ENCODE measurements around the gene ANKS1B.

ANKS1B gene

DNA sequence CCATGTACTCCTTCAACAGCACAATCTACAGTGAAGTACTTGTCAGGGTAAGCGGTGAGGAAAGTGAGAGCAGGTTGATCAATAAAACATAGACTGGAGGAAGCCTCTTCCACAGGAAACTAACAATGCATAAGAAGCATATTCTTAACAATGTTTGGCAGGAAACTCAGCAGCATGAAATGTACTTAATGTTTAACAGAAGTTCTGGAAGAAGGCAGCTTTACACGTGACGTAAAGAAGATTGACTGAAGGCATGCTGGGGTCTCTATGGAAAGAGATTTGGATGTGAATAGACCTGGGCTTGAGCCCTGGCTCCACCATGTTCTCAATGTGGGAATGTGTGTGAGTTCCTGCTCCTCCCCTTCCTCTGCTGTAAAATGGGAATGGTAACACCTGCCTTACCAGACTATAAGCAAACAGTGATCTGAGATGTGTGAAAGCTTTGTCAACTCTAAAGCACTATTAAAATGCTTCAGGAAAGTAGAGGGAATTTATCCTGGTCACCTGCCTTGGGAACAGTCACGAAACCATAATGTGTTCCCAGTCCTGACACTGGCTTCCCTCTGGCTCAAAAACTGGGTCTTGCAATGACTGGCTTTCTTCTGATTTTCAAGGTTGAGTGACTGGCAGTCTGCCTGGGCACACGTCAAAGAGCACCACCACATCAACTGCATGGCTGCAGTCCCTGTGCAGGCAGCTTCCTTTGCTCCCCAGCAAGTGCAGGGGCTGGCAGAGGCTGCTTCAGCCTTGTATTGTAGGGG is 955.0 kb downstream of the ANKS1B start:
- TF ChIP-seq, protein P1, sequence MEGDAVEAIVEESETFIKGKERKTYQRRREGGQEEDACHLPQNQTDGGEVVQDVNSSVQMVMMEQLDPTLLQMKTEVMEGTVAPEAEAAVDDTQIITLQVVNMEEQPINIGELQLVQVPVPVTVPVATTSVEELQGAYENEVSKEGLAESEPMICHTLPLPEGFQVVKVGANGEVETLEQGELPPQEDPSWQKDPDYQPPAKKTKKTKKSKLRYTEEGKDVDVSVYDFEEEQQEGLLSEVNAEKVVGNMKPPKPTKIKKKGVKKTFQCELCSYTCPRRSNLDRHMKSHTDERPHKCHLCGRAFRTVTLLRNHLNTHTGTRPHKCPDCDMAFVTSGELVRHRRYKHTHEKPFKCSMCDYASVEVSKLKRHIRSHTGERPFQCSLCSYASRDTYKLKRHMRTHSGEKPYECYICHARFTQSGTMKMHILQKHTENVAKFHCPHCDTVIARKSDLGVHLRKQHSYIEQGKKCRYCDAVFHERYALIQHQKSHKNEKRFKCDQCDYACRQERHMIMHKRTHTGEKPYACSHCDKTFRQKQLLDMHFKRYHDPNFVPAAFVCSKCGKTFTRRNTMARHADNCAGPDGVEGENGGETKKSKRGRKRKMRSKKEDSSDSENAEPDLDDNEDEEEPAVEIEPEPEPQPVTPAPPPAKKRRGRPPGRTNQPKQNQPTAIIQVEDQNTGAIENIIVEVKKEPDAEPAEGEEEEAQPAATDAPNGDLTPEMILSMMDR (conservative IDR thresholded peaks at IDR 0.05; ENCODE audit: low read depth, low read length): no peak
- no peak for DNase-seq (ENCODE audit: low read depth)
- H3K4me3 ChIP-seq (ENCODE audit: low read depth, low read length): no peak overlapping the region

DNA sequence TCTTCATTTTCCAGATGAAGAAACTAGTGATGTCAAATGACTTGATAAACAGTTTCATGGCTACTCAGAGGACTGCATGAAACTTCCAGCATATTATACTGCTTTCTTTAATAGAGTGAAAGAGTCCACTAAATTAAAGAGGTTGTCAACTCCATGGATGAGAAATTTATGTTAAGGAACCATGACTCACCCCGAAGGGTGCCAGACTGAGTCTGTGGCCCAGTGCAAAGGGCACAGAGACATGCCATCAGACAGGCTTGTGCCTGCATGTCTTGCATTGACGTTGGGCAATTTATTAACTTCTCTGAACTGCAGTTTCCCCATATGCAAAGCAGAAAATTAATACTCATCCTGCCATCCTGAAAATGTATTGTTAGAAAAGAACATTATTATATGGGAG is 957.3 kb downstream of the ANKS1B start:
- H3K4me3 ChIP-seq (ENCODE audit: low read depth, low read length): no peak overlapping the region
- TF ChIP-seq, protein P1 (conservative IDR thresholded peaks at IDR 0.05; ENCODE audit: low read depth, low read length): no peak

DNA sequence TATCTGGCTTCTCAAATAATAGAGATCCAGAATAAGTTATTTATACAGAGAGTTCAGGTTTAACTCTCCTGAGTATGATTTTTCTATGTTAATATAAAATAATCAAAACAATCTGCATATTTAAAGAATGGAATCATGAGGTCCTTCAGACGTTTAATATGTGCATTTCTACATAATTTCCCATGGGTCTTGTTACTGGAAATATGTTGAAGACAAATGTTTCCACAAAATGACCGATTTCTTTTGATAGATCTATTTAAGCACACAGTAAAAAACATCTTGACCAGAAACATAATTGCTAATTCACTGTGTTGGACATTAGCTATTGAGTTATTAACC is 957.7 kb downstream of the ANKS1B start:
- TF ChIP-seq, protein P1 (conservative IDR thresholded peaks at IDR 0.05; ENCODE audit: low read depth, low read length): no peak
- no peak overlapping the region for H3K4me3 ChIP-seq (ENCODE audit: low read depth, low read length)

More for the DNA sequence above, 957.3 kb downstream of the ANKS1B start:
- no peak for DNase-seq (ENCODE audit: low read depth)

DNA sequence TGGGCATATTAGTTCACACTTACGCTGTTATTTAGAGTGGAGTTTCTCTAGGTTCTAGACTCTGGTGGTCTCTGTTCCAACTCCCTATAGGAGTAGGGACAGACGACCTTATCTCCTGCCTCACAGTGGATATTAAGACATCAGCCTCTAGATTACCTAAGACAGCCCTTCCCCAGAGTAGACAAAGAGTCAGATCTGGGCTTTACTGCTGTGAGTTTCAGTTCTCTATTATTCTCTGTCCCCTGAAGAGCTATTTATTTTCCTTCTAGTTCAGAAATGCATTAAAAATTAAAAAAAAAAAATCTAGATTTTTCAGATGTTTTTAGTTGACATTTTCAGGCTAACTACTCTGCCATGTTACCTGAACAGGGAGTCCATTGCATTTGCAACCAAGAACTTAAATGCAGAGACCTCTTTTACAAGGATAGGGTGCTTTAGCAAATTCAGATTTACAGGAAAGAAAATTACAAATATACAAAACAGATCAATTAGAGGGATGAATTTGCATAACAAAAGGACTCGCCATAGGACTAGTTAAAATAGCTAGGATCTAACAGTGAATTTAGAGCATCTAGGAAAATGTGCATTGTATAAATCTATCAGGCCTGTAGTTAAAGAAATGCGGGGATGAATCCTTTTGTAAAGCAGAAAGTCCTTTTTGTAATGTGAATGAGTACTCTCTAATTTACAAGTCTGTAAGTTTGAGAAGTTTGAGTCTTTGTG is 958.2 kb downstream of the ANKS1B start:
- TF ChIP-seq, protein P1 (conservative IDR thresholded peaks at IDR 0.05; ENCODE audit: low read depth, low read length): no peak
- DNase-seq (ENCODE audit: low read depth): no peak
- H3K4me3 ChIP-seq (ENCODE audit: low read depth, low read length): no peak overlapping the region

More for the DNA sequence above, 957.7 kb downstream of the ANKS1B start:
- no peak for DNase-seq (ENCODE audit: low read depth)

DNA sequence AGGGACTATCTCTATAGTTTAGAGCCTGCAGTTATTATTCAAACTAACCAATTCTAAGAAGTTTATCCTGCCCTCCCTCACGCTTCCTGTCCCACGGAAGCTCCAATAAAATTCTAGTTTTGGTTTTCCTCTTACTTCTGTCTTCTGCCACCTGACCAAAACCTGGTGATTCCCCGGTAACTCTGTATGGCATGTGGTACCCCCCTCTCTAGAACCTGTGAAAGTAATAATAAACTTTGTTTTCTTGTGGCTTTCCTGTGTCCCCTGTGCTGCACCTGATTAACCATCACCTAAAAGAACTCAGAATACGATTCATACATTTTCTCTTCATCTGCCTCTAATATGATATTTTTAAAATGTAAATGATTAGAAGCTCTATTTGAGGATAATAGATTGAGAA is 959.9 kb downstream of the ANKS1B start:
- TF ChIP-seq, protein P1 (conservative IDR thresholded peaks at IDR 0.05; ENCODE audit: low read depth, low read length): no peak

DNA sequence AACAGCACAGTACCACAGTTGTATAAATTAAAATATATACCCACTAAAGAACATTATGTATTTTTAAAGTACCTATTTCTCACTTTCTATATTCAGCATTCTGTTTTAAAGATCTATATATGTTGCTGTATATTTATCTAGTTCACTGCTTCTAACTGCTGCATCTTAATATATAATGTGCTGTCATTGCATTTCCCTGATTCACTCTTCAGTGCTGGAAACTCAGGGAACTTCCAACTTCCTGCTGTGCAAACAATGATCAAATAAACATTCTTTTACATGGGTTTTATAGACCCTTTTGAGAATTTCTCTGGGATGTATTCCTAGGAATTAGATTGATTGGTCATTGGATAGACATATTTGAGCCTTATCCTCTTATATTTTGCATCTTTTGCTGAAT is 960.5 kb downstream of the ANKS1B start:
- H3K4me3 ChIP-seq (ENCODE audit: low read depth, low read length): no peak overlapping the region
- peak; percentile 1 for DNase-seq (ENCODE audit: low read depth)
- TF ChIP-seq, protein P1 (conservative IDR thresholded peaks at IDR 0.05; ENCODE audit: low read depth, low read length): no peak

More for the DNA sequence above, 959.9 kb downstream of the ANKS1B start:
- no peak for DNase-seq (ENCODE audit: low read depth)
- no peak overlapping the region for H3K4me3 ChIP-seq (ENCODE audit: low read depth, low read length)

All from choroid plexus epithelial cell (primary cell).